Measurements from ENCODE around the gene IL11.
A peak's percentile ranks its signal among the peaks of the same experiment; 100 is the strongest.
"Not testable (repeated sequence)": the region's sequence is repeated elsewhere in the genome, so short reads cannot be mapped to it uniquely, and the experiment has no call there.

Gene IL11

DNA sequence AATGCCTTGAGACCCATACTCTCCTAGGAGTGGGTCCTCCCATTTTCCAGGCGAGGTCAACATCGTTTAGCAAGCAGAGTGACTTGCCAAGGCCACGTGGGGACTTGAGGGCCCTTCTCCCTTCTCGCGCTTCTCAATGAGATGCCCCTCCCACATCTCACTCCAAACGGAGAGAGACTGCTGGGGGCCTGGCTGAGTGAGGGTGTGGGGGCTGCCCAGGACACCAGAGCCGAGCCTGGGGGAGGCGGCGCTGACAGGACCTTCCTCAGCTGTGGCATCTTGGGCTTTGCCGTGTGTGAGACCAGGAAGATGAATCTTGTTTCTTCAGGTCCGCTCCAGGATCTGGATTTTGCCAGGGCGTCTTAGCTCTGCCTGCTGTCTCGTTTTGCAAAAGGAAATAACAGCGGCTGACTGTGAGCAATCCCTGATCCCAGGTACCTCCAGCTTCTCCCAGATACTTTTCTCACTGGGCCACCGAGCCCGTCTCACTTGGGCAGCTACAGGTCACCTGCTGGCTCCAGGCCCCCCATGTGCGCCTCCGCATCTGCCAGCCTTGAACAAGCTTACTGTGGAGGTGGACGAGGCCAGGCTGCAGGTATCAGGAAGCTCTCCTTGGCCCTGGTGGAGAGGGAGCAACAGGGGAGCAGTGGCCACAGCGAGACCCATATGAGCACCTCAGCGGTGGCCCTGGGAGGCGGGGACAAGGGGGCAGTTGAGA is 21.8 kb downstream of the IL11 start:
- no peak for DNase-seq

DNA sequence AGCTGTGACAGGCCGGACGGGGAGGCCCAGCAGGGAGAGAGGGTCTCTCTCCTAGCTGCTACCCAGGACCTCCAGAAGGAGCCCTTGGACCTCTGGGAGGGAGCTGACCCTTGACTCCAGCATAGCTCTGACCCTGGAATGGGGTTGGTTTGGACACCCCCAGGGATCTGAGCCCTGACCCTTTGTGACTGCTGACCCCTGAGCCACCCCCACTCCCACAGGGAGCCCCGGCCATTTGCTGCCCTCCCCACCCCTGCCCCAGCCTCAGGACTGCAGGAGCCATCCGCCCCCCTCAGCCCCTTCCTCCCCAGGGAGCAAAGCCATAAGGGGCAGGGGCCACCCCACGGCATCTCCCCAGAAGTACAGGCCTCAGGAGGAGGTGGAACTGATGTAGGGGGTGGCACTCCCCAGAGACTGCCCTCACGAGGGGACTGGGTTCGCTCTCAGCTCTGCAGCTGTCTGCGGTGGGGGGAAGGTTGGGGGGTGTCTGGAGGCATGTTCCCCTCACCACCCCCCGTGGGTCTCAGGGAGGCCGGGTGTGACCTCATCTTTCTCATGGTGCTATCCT is 22.7 kb downstream of the IL11 start:
- no peak for DNase-seq

DNA sequence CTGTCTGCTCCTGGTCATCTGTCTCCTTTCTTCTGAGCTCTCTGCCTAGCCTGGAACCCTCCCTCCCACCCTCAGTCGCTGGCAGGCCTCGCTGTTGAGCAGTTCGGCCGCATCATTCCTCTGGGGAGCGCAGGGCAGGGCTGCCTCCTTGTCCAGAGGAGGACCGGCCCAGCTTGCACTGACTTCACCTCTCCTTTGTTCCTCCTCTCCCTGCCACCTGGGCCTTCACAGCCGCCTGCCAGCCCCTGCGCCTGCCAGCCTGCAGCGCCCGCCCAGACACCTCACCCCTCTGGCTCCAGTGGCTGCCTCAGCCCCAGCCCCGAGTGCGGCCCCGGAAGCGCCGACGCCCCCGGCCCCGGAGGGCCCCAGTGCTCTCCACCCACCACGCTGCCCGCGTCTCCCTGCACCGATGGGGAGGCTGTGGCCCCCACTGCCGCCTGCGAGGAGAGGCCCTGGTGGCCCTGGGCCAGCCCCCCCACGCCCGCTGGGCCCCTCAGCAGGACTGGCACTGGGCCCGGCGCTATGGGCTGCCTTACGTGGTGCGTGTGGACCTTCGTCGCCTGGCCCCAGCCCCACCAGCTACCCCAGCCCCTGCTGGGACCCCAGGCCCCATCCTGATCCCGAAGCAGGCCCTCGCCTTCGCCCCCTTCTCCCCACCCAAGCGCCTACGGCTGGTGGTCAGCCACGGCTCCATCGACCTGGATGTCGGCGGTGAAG is 23.4 kb downstream of the IL11 start:
- DNase-seq: no peak

DNA sequence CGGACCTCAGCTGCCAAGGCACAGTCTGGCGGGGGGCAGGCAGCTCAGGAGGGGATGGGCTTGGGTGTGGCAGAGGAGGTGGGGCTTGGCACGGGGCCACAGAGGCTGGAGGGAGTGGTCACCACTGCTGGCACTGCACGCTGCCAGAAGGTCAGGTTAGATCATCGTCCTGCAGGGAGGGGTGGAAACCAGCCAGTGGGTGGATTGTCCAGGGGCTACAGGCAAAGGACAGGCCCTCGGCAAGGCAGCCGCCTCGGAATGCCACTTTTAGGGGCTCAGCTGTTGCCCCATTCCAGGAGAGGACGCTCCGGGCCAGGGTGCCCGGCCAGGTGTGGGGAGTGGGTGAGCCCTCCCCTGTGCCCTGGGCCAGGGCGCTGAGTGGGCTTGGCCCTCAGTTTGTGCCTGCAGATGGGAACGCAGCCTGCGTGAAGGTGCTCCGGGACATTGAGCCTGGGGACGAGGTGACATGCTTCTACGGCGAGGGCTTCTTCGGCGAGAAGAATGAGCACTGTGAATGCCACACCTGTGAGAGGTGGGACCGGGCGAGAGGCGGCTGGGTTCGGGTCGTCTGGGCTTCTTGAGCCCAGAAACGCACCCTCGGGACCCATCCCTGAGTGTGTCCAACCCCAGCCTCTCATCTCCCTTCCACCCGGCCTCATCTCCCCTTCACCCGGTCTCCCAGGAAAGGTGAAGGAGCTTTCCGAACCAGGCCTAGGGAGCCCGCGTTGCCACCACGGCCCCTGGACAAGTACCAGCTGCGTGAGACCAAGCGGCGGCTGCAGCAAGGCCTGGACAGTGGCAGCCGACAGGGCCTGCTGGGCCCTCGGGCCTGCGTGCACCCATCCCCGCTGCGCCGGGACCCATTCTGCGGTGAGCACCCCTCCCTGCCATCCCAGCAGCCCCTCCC is 24.2 kb downstream of the IL11 start:
- no peak for DNase-seq

DNA sequence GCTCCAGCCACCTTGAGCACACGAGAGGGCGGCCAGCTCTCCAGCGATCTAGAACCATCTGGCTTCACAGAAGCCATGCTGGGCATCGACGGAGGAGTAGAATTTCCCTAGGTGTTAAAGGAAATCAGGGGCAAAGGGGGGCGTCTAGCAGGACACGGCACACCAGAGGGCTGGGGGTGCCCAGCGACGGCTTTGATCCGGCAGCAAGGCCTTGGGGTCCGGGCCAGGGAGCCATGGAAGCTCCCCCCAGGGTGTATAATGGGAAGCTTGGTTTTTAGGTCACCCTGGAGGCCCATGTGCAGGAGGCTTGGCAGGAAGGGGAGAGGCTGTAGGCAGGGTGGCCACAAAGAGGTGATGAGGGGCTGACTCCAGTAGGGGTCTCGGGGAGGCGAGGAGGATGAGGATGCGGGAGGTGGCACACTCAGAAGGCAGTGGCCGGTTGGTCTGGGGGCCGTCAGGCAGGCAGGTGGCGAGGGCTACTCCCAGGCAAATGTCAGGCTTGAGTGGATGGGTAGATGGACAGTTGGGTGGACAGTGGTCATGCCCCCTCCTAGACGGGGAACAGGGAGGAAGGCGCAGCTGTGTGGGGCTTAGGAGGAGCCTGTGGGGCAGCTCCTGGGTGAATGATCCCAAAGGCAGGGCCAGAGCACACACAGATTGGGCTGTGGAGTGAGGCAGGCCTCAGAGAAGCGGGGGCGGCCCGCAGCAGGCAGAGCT is 25.0 kb downstream of the IL11 start:
- no peak for DNase-seq

DNA sequence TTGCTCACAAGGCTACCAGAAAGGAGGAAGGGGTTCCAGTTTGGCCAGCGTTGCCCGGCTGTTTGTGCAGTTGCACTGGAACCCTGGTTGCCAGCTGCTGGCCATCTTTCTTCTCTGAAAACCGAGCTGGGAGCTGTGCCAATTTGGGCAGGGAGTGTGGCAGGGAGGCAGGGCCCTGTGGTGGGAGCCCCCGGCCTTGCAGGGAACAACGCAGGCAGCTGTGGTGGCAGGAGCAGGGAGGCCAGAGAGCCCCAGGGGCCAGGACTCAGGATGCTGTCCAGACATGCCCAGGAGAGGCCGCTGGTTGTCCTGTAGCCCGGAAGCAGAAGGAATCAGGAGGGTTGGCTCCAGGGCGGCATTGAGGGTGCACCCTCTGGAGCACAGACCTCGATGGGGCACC is 25.8 kb downstream of the IL11 start:
- DNase-seq: no peak

DNA sequence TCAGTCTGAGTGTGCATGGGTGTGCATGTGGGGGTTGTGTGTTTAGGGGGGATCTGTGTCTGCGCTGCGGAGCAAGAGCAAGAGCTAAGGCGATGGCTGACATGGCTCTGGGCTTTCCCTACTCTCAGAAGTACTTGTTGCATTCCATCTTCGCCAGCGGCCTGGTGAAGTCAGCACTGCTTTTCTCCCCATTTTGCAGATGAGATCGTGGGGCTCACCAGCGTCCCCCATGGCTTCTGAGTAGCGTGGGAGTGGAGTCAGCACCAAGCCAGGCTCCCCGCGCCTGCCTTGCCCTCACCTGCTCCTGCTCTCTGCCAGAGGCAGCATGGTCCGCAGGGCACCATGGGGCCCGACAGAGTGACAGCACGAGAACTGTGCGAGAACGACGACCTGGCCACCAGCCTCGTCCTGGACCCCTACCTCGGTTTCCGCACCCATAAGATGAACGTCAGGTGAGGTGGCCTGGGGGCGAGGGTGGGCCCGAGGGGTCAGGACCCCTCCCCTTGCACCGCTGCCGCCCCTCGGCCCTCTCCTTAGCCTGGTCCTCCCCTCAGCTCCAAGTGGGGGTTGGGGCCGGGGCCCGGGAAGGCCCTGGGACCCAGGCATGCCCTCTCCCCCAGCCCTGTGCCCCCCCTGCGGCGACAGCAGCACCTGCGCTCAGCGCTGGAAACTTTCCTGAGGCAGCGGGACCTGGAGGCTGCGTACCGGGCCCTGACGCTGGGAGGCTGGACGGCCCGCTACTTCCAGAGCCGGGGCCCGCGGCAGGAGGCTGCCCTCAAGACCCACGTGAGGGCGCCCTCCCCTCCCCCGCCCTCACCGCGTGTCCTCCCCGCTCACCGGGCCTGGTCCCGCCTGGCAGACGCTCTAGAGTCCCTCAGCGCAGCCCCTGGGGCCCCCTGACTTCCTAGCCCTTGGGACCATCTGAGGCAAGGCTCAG is 28.4 kb downstream of the IL11 start:
- DNase-seq: no peak

DNA sequence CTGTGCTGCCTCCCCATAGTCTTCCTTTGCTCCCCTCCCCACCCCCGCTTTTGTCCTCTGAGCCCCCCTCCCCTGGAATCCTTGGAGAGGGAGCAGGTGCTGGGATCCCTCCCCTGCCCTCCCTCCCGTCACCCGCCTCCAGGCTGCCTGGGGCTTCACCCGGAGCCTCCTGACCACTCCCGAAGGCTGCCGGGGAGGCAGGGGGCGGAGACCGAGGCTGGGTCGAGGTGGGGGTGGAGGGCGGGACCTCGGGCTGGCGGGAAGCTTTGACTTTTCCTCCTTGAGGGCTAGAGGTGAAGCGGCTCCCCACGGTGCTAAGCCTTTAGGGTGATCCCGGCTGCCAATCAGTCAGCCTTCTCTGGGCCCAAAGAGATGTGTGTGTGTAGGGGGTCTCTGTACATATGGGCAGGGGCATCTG is 29.1 kb downstream of the IL11 start:
- peak; percentile 60 for DNase-seq

DNA sequence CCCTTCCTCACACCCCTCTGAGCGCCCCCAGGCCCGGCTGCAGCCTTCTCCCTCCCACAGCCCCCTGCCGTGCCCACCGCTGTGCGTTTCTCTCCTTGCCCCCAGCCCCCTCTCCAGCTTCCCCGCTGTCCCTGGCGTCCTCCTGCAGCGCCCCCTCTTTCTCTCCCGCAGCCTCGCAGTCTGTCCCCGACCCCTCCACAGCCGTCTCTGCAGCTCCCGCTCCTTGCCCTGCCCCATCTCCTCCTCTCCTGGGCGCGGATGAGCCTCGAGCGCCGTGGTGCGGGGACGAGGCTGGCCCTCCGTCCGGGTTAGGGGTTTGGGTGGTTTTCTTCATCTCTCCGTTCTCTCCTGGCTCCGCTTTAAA is 29.5 kb downstream of the IL11 start:
- DNase-seq: no peak

DNA sequence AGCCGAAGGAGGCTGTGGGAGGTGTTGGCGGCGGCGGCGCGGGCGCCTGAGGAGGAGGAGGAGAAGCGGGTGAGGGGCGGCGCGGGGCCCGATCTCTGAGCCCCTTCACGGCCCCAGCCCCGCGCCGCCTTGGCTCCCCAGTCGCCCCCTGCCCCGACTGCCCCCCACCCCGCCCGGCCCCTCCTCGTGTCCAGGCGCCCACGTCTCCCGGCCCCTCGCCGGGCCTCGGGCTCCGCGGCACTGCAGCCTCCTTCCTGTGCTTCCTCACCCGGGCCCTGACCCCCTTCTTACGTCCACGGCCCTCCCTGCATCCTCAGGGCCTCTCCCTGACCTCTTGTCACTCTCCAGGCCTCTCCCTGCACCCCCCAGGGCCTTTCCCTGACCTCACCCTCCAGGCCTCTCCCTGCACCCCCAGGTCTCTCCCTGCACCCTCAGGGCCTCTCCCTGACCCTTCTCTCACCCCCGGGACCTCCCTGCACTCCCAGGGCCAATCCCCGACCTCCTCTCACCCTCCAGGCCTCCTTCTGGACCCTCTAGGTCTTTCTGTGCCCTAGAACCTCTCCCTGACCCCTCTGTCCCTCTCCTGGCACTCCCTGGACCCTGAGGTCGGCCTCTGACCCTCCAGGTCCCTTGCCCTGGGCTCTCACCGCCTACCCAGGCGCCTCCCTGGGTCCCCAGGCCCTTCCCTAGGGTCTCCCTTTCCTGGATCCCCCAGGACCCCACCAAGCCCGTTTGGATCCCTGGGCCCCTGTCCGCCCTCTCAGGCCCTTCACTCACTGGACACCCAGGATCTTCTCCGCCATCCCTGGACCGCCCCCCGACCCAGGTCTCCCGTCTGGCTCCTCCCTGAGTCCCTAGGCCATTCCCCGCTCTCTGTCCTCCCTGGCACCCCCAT is 30.1 kb downstream of the IL11 start:
- DNase-seq: no peak

DNA sequence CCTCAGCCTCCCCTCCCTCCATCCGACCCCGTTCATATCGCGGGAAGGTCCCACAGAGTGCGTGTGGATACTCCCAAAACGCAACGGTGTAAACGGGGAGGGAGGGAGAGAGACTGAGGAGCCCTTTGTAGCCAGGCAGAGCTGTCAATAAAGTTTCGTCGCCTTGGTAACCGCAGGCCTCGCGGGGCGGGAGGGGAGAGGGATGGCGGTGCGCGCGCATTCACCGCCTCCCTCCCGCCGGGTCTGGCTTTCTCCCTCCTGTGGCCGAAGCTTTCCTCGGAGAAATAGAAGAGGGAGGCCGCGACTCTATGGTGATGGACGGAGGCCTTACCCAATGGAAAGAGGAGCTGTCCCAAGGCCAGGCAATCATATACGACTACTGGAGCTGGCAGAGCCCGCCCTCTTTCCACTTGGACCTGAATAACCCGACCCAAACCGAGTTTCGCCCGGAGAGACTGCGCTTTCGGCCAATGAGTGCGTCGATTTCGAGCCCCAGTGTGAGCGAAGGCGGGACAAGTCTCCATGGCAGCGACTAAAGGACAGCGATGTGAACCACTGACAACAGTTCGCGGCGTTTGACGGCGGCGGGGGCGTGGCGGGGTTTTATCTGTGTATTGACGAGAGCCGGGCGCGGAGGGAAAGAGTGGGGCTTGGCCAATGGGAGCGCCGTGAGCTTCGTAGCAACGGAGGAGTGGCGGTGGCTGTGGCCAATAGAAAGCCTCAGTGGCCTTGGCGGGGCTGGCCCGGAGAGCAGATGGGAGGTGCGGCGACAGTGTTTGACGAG is 31.0 kb downstream of the IL11 start, which contains the start of gene KMT5C:
TSS of gene KMT5C (plus strand) at position 772 of the 784 bp plus-strand sequence. CDS start 2,061 bp downstream, outside the sequence.
- peak; percentile 100 for DNase-seq

DNA sequence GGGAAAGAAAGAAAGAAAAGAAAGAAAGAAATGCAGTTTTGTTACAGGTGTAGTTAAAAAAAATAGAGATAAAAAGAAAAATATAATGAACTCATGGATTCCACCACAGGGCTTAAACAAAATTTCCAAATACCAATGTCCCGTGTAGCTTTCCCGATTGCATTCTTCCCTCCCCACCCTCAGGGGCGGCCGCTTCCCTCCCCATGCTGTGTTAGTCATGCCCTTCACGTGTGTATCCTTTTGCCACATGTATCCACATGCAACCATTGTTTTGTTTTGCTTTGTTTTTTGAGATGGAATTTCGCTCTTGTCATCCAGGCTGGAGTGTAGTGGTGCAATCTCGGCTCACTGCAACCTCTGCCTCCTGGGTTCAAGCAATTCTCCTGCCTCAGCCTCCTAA is 34.2 kb downstream of the IL11 start:
- no peak for DNase-seq

DNA sequence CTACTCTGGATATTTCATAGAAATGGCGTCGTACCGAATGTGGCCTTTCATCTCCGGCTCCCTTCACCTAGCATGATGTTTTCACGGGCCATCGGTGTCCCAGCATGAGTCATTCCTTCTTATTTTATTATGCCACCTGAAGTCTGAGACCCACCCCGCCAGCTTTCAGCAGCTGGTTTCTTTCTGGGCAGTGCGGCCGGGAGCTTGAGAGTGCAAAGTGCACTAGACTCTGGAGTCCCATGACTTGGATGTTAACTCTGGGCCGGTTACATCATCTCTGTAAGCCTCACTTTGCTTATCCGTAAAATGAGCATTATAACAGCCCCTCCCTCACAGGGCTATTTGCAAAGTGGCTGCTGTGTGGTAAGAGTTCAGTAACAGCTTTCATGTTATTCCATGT is 36.4 kb downstream of the IL11 start:
- no peak for DNase-seq

DNA sequence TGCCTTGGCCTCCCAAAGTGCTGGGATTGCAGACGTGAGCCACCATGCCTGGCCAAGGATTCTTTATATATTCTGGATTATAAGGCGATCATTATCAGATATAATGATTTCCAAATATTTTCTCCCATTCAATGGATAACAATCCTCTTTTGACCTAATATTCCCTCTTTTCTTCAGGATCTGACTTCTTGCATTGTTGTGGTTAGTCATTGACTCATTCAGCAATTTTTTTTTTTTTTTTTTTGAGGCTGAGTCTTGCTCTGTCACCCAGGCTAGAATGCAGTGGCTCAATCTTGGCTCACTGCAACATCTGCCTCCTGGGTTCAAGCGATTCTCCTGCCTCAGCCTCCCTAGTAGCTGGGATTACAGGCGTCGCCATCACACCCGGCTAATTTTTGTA is 40.5 kb downstream of the IL11 start:
- DNase-seq: not testable (repeated sequence)

DNA sequence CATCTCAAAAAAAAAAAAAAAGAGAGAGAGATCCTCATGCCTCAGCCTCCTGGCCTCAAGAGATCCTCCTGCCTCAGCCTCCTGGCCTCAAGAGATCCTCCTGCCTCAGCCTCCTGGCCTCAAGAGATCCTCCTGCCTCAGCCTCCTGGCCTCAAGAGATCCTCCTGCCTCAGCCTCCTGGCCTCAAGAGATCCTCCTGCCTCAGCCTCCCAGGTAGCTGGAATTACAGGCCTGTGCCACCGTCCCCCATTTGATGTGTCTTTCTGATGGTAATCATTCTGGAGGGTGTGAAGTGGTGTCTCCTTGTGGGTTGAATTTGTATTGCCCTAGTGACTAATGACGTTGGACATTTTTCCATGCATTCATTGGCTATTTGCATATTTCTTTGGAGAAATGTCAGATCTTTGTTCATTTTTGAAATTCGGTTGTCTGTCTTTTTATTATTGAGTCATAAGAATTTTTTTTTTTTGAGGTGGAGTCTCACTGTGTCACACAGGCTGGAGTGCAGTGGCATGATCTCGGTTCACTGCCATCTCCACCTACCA is 41.4 kb downstream of the IL11 start:
- DNase-seq: peak; percentile 36

DNA sequence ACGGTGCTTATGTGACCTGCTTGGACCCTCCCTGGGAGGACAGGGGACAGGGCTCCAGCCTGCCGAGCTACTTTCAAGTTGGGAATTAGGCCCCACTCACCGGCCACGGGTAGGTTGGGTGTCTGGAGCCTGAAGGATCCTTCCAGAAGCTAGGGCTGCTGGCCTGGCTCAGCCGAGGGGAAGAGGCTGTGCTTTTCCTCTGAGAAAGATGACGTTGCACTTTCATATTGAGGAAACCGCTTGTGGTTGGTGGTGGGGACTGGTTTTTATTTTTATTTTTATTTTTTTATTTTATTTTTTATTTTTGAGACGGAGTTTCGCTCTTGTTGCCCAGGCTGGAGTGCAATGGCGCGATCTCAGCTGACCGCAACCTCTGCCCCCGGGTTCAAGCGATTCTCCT is 45.1 kb downstream of the IL11 start, which contains the start of gene TMEM150B:
TSS of gene TMEM150B (minus strand) at position 170 of the 400 bp plus-strand sequence. CDS start 4,305 bp downstream, outside the sequence.
- DNase-seq: no peak

DNA sequence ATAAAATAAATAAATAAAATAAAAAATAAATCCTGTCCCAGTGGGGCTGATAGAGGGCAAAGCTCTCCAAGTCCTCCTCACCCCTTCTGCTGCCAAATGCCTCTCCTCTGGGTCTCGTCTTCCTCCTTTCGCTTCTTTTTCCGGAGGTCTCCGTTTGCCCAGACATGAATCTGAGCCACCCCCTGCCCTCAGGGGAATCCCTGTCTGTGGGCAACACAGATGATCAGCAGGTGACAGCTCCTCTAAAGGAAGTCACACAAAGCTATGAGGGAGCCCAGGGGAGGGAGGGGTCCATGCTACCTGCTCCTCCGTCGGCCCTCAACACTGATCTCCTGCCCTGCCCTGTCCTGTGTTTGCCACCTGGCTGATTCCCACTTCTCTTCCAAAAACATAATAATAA is 45.6 kb downstream of the IL11 start:
- no peak for DNase-seq

DNA sequence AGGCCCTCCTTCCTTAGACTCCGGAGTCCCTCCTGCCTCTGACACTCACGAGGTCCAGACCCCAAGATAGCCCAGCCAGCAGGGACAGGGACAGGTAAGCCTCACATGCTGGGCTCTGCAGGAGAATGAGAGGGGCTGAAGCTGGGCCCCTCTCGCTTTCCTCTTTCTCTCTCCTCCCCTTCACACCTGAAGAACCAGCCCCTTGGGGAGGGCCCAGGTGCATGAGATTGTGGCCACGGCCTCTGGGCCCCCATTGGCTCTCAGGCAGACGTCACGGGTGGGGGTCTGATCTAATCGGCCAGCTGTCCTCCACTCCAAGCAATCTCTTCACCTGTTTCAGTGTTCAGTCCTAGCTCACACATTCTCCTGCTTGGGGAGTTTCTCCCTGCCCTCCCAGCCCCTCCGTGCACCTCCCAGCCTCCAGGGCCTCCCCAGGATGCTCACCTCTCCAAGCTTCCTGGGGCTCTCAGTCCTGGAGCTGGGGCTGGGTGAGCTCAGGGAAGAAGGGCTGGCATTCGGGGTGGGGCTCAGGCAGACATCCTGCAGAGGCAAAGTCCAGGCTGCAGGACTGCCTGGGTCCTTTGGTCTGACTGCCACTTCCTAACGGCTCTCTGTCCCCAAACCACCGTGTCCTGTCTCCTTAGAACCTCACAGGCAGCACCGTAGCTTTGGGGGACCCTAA is 47.9 kb downstream of the IL11 start:
- DNase-seq: no peak

Measured in NCI-H526 treated with DMSO at 0.1 percent for 48 hours (cell line).